Upper lobe of left lung (tissue), 6 donors: ENCODE results near the gene DKK3. TPM values are rescaled to one million over a fixed set of nuclear protein-coding genes. Genes with fewer than 3 reads are reported as not detected.

Experiments used
- ATAC-seq, 2 donors: fragments of 200-7000 bp; cut with Tn5 transposase; one replicate each; pipeline ENCODE4 v1.9.1; 2022; ENCODE audit warnings: mild to moderate bottlenecking in 2 of 2, moderate library complexity in 2 of 2; ENCODE audit not compliant: low FRiP score in 2 of 2
- DNase-seq, 2 donors: peaks; one replicate each; pipeline ENCODE4 v3.0.0-alpha.2; 2019 to 2020
- H3K27ac ChIP-seq, 4 donors: fragments of 200-600 bp; sonication (generic); one replicate each; pipeline ENCODE4 v1.5.1; 2016 to 2019
- H3K27me3 ChIP-seq, 4 donors: fragments of 200-600 bp; sonication (generic); one replicate each; pipeline ENCODE4 v1.5.1; 2017 to 2019
- H3K36me3 ChIP-seq, 4 donors: fragments of 200-600 bp; sonication (generic); one replicate each; pipeline ENCODE4 v1.5.1; 2016 to 2019
- H3K4me1 ChIP-seq, 4 donors: fragments of 200-600 bp; sonication (generic); one replicate each; pipeline ENCODE4 v1.5.1; 2018 to 2019
- H3K4me3 ChIP-seq, 4 donors: fragments of 200-600 bp; sonication (generic); one replicate each; pipeline ENCODE4 v1.5.1; 2017 to 2019; ENCODE audit warnings: mild to moderate bottlenecking in 2 of 4, moderate library complexity in 1 of 4
- H3K9me3 ChIP-seq, 4 donors: fragments of 200-600 bp; sonication (generic); one replicate each; pipeline ENCODE4 v1.5.1; 2018 to 2019
- CTCF ChIP-seq, 6 experiments: fragments of 450-650 bp in 4 of 6; fragments of 200-600 bp in 2 of 6; sonication (generic) in 2 of 6; IDR thresholded peaks; one replicate each; pipeline ENCODE4 v1.5.1; 2016 to 2019; ENCODE audit warnings: antibody characterized with exemption in 6 of 6
- EP300 ChIP-seq, 4 donors: sonication (generic); formaldehyde crosslinking; IDR thresholded peaks; one replicate each; pipeline ENCODE4 v1.5.1; 2017; ENCODE audit warnings: antibody characterized with exemption in 4 of 4, control low read depth in 2 of 4
- POLR2A ChIP-seq, 4 donors: fragments of 450-650 bp; IDR thresholded peaks; one replicate each; pipeline ENCODE4 v1.5.1; 2016 to 2017; ENCODE audit warnings: antibody characterized with exemption in 4 of 4, mild to moderate bottlenecking in 2 of 4
- POLR2AphosphoS5 ChIP-seq, 2 donors: sonication (generic); formaldehyde crosslinking; IDR thresholded peaks; one replicate each; pipeline ENCODE4 v1.5.1; 2017; ENCODE audit warnings: antibody characterized with exemption in 2 of 2
- WGBS, 2 donors: methylation state at CpG; one replicate each; pipeline ENCODE4 v1.1.5; 2017 to 2018; 5-methylcytosine and 5-hydroxymethylcytosine counted together
- total RNA-seq, 6 donors: library from RNA; depleted of rRNA in 4 of 6; stranded (reverse); fragments of >200 nt in 4 of 6; gene quantifications; one replicate each; pipeline versions ENCODE4 v1.1.0 to v1.2.1, GENCODE V29; 2016 to 2021
- donor health status: DM: no; HTN: no; CAD: no; lungs with moderate emphysema.
- donor health status: DM: no; HTN: yes; CAD: no; lungs with severe emphysema.

The DKK3 gene
- total RNA-seq, 6 donors from 2014 or later, result 50.3 to 162 (median 137) TPM

GRCh38 chr11:11989774-11990744 lies 18.4 kb downstream of the DKK3 start:
- H3K27ac ChIP-seq, result no peak overlapping the region
- no peak for DNase-seq
- no peaks in the 10 kb centered on the region for H3K9me3 ChIP-seq
- no peak for ATAC-seq
- H3K36me3 ChIP-seq, result no peaks in the 10 kb centered on the region
- no peaks in the 10 kb centered on the region for H3K27me3 ChIP-seq
- WGBS, 2 donors, result 81 to 86% methylated on average over 7 to 8 of the region's 8 CpGs
- peaks cover 7 to 26% (median 9%) of the 10 kb centered on the region in 4 donors for H3K4me1 ChIP-seq
- TF ChIP-seq POLR2A (IDR thresholded peaks at IDR 0.05), result no peak
- TF ChIP-seq EP300 (IDR thresholded peaks at IDR 0.05), result no peak
- TF ChIP-seq CTCF (IDR thresholded peaks at IDR 0.05), result no peak
- no peak for TF ChIP-seq POLR2AphosphoS5 (IDR thresholded peaks at IDR 0.05)
- no peak overlapping the region for H3K4me3 ChIP-seq

GRCh38 chr11:11988681-11989261 lies 19.7 kb downstream of the DKK3 start:
- Histone ChIP-seq H3K4me3 (no peak overlapping the region), H3K9me3 (no peaks in the 10 kb centered on the region), H3K36me3 (no peaks in the 10 kb centered on the region), H3K27me3 (no peaks in the 10 kb centered on the region), H3K27ac (peak overlapping the region; percentile 16 to 71 (median 48)), H3K4me1 (peaks cover 7 to 28% (median 9%) of the 10 kb centered on the region in 4 donors)
- no peak for ATAC-seq
- 72 to 79% methylated on average over 5 of the region's 5 CpGs for WGBS, 2 donors
- no peak for DNase-seq
- no peak for TF ChIP-seq EP300 (IDR thresholded peaks at IDR 0.05)
- peak in 1 of 6 experiments; percentile 32 for TF ChIP-seq CTCF (IDR thresholded peaks at IDR 0.05)

- Histone ChIP-seq H3K36me3 (no peaks in the 10 kb centered on the region), H3K4me1 (peaks cover 7 to 31% (median 9%) of the 10 kb centered on the region in 4 donors), H3K9me3 (no peaks in the 10 kb centered on the region), H3K27ac (peak overlapping the region; percentile 16 to 71 (median 48)), H3K27me3 (no peaks in the 10 kb centered on the region), H3K4me3 (no peak overlapping the region)
- 74 to 79% methylated on average over 7 of the region's 7 CpGs for WGBS, 2 donors
- TF ChIP-seq CTCF (IDR thresholded peaks at IDR 0.05) (no peak), POLR2A (IDR thresholded peaks at IDR 0.05) (no peak), EP300 (IDR thresholded peaks at IDR 0.05) (no peak), POLR2AphosphoS5 (IDR thresholded peaks at IDR 0.05) (no peak)
- no peak for ATAC-seq
- no peak for DNase-seq
Measured at GRCh38 chr11:11988099-11988651, 20.3 kb downstream of the DKK3 start.

GRCh38 chr11:11987503-11988022 lies 20.9 kb downstream of the DKK3 start:
- no peak for DNase-seq
- TF ChIP-seq POLR2AphosphoS5 (IDR thresholded peaks at IDR 0.05) (no peak), CTCF (IDR thresholded peaks at IDR 0.05) (peak in 3 of 6 experiments; percentile 23 to 39 (median 26))
- peak overlapping the region in 2 of 4 donors; percentile 60 to 71 for H3K27ac ChIP-seq

More at GRCh38 chr11:11987503-11988022, 20.9 kb downstream of the DKK3 start:
- 76 to 83% methylated on average over 1 of the region's 1 CpG for WGBS, 2 donors
- Histone ChIP-seq H3K36me3 (no peaks in the 10 kb centered on the region), H3K4me3 (no peak overlapping the region), H3K4me1 (peaks cover 7 to 31% (median 9%) of the 10 kb centered on the region in 4 donors), H3K27me3 (no peaks in the 10 kb centered on the region), H3K9me3 (no peaks in the 10 kb centered on the region)
- ATAC-seq, result no peak
